ENCODE data around the gene RNF6. TPM values are rescaled to one million over a fixed set of nuclear protein-coding genes. Genes with fewer than 3 reads are reported as not detected.

Gene RNF6
- total RNA-seq, 1 experiment from 2014 or later = 34.0 TPM

DNA sequence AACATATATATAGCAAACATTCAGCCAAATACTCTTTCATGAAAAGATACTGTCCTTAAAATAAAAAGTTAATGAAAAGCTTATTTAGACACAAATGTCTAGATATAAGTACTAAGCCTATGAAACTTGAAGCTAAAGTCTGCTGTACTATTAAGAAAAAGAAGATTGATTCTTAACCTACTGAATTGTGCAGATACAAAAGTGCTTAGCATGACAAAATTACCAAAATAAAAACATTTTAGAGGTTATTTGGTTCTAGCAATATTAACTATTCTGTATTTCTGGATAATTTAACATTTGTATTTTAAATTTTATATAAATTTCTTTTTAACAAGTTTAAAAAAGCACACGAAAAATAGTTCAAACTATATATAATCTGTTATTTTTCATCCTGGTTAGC is 8.8 kb downstream of the RNF6 start:
- H3F3A ChIP-seq (ENCODE audit: low read length, unreplicated experiment) = no peaks in the 10 kb centered on the region
- CTCF ChIA-PET = no interaction called here
- intact Hi-C loops (cut with micrococcal nuclease) = no loop called here
- TF ChIP-seq EZH2phosphoT487 (IDR thresholded peaks at IDR 0.05; ENCODE audit: borderline replicate concordance, low read length) (no peak), EZH2 (IDR thresholded peaks at IDR 0.05; ENCODE audit: low read length, unreplicated experiment) (no peak)
- POLR2A ChIA-PET (ENCODE audit: unreplicated experiment) = interaction anchor here (0.6 kb wide), 1 partner anchor 20 kb away, joined by 17 read pairs; no protein-coding TSS in a partner anchor
- H3K27me3 ChIP-seq (ENCODE audit: low read length) = no peaks in the 10 kb centered on the region
- peaks cover 52% of the 10 kb centered on the region for H3K36me3 ChIP-seq (ENCODE audit: low read depth, low read length)
- H2AFZ ChIP-seq (ENCODE audit: low read length) = no peak overlapping the region
- no peak overlapping the region for H3K27ac ChIP-seq (ENCODE audit: low read length)
- H3K4me2 ChIP-seq (ENCODE audit: low read length) = no peak overlapping the region
- no TSS peak for BruUV-seq (replicated peaks)
- no peaks in the 10 kb centered on the region for H3K4me1 ChIP-seq (ENCODE audit: insufficient read depth, low read length)
- H3K79me2 ChIP-seq (ENCODE audit: low read length) = no peaks in the 10 kb centered on the region
- H4K20me1 ChIP-seq (ENCODE audit: low read length) = no peaks in the 10 kb centered on the region
- DNase-seq (no peak), ATAC-seq (no peak)
- H3K9ac ChIP-seq (ENCODE audit: low read length) = no peak overlapping the region
- H3K9me3 ChIP-seq (ENCODE audit: low read length) = no peaks in the 10 kb centered on the region
- no peak overlapping the region for H3K4me3 ChIP-seq (ENCODE audit: low read length)
- H3K9me2 ChIP-seq (replicated peaks; ENCODE audit: low read length) = no peaks in the 10 kb centered on the region

DNA sequence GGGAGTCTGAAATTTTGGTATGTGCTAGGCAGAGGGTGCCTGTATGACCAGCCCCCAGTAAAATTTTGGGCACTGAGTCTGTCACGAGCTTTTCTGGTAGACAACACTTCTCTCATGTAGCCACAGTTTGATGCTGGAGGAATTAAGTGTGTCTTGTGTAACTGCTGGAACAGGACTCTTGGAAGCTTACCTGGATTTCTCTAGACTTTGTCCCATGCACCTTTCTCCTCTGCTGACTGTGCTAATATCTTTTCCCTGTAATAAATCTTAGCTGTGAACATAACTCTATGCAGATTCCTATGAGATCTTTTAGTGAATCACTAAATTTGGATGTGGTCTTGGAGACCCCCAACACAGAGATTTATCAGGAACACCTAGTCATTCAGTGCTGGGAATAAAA is 13.8 kb downstream of the RNF6 start:
- H3K4me2 ChIP-seq (ENCODE audit: low read length) = no peak overlapping the region
- TF ChIP-seq EZH2phosphoT487 (IDR thresholded peaks at IDR 0.05; ENCODE audit: borderline replicate concordance, low read length) (no peak), EZH2 (IDR thresholded peaks at IDR 0.05; ENCODE audit: low read length, unreplicated experiment) (no peak)
- TF ChIP-seq, protein P1, sequence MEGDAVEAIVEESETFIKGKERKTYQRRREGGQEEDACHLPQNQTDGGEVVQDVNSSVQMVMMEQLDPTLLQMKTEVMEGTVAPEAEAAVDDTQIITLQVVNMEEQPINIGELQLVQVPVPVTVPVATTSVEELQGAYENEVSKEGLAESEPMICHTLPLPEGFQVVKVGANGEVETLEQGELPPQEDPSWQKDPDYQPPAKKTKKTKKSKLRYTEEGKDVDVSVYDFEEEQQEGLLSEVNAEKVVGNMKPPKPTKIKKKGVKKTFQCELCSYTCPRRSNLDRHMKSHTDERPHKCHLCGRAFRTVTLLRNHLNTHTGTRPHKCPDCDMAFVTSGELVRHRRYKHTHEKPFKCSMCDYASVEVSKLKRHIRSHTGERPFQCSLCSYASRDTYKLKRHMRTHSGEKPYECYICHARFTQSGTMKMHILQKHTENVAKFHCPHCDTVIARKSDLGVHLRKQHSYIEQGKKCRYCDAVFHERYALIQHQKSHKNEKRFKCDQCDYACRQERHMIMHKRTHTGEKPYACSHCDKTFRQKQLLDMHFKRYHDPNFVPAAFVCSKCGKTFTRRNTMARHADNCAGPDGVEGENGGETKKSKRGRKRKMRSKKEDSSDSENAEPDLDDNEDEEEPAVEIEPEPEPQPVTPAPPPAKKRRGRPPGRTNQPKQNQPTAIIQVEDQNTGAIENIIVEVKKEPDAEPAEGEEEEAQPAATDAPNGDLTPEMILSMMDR (conservative IDR thresholded peaks at IDR 0.05; ENCODE audit: low read depth, low read length) = no peak
- DNase-seq (no peak), ATAC-seq (no peak)
- H3K9ac ChIP-seq (ENCODE audit: low read length) = no peak overlapping the region
- H3K9me3 ChIP-seq (ENCODE audit: low read length) = no peaks in the 10 kb centered on the region
- H3F3A ChIP-seq (ENCODE audit: low read length, unreplicated experiment) = no peaks in the 10 kb centered on the region
- no peak overlapping the region for H3K4me3 ChIP-seq (ENCODE audit: low read length)
- H2AFZ ChIP-seq (ENCODE audit: low read length) = no peak overlapping the region
- H3K9me2 ChIP-seq (replicated peaks; ENCODE audit: low read length) = no peaks in the 10 kb centered on the region
- H3K4me1 ChIP-seq (ENCODE audit: insufficient read depth, low read length) = no peaks in the 10 kb centered on the region
- no TSS peak for BruUV-seq (replicated peaks)
- no peaks in the 10 kb centered on the region for H3K79me2 ChIP-seq (ENCODE audit: low read length)
- no peaks in the 10 kb centered on the region for H3K27me3 ChIP-seq (ENCODE audit: low read length)
- no peak overlapping the region for H3K27ac ChIP-seq (ENCODE audit: low read length)
- no peaks in the 10 kb centered on the region for H4K20me1 ChIP-seq (ENCODE audit: low read length)
- H3K36me3 ChIP-seq (ENCODE audit: low read depth, low read length) = peaks cover 18% of the 10 kb centered on the region; the same call in 1 of the 2 replicates
- intact Hi-C loops (cut with micrococcal nuclease) = no loop called here
- POLR2A ChIA-PET (ENCODE audit: unreplicated experiment) = no interaction called here
- CTCF ChIA-PET = no interaction called here

DNA sequence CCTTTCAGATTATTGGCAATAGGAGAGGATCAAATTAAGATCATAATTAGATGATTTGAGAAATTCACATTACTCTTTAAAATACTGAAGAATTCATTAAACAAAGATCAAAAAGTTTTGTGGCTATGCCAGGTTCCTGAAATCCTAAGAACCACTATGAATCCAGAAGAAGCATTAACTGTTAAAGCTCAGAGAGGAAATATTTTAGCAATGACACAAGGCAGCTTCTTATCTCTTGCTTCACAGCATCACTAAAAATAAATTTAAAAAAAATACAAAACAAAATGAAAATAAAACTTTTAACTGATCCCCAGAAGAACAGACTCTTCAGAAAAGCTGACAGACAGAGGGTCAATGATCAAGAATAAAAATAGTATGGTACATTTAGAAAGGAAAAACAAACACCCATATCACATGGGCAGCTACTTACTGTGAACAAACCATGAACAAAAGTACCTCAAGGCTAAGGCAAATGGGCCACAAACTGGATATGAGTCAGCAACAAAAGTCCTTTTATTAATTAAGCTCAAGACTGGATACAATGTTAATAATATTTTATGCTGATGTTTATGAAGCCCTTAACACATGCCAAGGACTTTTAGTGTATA is 19.6 kb downstream of the RNF6 start:
- TF ChIP-seq EZH2phosphoT487 (IDR thresholded peaks at IDR 0.05; ENCODE audit: borderline replicate concordance, low read length) = no peak
- no peak for TF ChIP-seq EZH2 (IDR thresholded peaks at IDR 0.05; ENCODE audit: low read length, unreplicated experiment)
- TF ChIP-seq, protein P1 (conservative IDR thresholded peaks at IDR 0.05; ENCODE audit: low read depth, low read length) = no peak
- H3K36me3 ChIP-seq (ENCODE audit: low read depth, low read length) = no peaks in the 10 kb centered on the region
- no peaks in the 10 kb centered on the region for H3K79me2 ChIP-seq (ENCODE audit: low read length)
- H4K20me1 ChIP-seq (ENCODE audit: low read length) = no peaks in the 10 kb centered on the region
- no TSS peak for BruUV-seq (replicated peaks)
- DNase-seq (no peak), ATAC-seq (no peak)
- H3K4me2 ChIP-seq (ENCODE audit: low read length) = no peak overlapping the region
- no peak overlapping the region for H3K27ac ChIP-seq (ENCODE audit: low read length)
- CTCF ChIA-PET = no interaction called here
- H3K9me2 ChIP-seq (replicated peaks; ENCODE audit: low read length) = no peaks in the 10 kb centered on the region
- intact Hi-C loops (cut with micrococcal nuclease) = no loop called here
- no peaks in the 10 kb centered on the region for H3K9me3 ChIP-seq (ENCODE audit: low read length)
- no peaks in the 10 kb centered on the region for H3K4me1 ChIP-seq (ENCODE audit: insufficient read depth, low read length)
- no peak overlapping the region for H3K9ac ChIP-seq (ENCODE audit: low read length)
- no peak overlapping the region for H2AFZ ChIP-seq (ENCODE audit: low read length)
- no peak overlapping the region for H3K4me3 ChIP-seq (ENCODE audit: low read length)
- H3K27me3 ChIP-seq (ENCODE audit: low read length) = no peaks in the 10 kb centered on the region
- no peaks in the 10 kb centered on the region for H3F3A ChIP-seq (ENCODE audit: low read length, unreplicated experiment)
- POLR2A ChIA-PET (ENCODE audit: unreplicated experiment) = interaction anchor here (0.6 kb wide), 2 partner anchors 78 to 332 kb away, joined by 3 read pairs; no protein-coding TSS in a partner anchor

Data from PC-3 (cell line).